ENCODE data around the gene SH3PXD2A.

- TF ChIP-seq POLR2A (IDR thresholded peaks at IDR 0.05) = no peak
- TF ChIP-seq CTCF (IDR thresholded peaks at IDR 0.05) = no peak
Observed at GRCh38 chr10:103826885-103827284, 28.5 kb downstream of the SH3PXD2A start.
